C4-2B (cell line): ENCODE measurements around the gene NTN5.

Source experiments
- ZFX ChIP-seq: fragments of 450-650 bp; IDR thresholded peaks from 2 replicates; pipeline ENCODE4 v1.6.1; 2017
- TF ChIP-seq, protein P1 (sequence below): fragments of 450-650 bp; conservative IDR thresholded peaks from 2 replicates; pipeline ENCODE4 v1.5.1; 2017; ENCODE audit warnings: mild to moderate bottlenecking

DNA sequence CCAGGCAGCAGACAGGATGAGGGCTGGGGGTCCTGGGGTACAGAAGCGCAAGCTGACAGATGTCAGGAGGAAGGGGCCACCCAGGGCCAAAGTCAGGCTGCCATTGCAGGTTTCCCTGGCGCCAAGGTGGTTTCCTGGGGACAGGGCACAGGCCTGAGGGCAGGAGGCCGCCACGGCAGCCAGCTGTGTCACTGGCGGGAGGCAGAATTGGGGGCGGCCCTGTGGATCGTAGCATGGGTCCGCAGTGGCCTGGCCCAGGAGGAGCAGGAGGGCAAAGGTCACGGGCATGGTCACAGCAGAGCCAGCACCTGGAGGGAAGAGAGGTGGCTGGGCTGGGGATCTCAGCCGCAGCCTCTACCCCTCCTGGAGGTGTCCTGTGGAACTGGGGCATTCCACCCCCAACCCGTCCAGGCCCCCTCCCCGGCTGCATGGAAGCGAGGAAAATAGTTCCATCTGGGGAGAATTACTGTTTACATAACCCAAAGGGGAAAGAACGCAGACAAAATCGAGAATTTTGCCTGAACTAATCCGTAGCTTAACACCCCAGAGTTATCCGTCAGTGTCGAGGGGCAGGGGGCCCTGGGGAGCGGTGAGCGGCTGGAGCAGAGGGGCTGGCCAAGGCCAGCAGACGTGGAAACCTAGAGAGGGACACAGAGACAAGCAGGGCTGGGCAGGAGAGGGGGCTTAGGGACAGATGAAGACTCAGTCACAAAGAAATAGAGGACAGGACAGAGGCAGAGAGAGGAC lies 1.9 kb downstream of the NTN5 start:
- TF ChIP-seq, protein P1, sequence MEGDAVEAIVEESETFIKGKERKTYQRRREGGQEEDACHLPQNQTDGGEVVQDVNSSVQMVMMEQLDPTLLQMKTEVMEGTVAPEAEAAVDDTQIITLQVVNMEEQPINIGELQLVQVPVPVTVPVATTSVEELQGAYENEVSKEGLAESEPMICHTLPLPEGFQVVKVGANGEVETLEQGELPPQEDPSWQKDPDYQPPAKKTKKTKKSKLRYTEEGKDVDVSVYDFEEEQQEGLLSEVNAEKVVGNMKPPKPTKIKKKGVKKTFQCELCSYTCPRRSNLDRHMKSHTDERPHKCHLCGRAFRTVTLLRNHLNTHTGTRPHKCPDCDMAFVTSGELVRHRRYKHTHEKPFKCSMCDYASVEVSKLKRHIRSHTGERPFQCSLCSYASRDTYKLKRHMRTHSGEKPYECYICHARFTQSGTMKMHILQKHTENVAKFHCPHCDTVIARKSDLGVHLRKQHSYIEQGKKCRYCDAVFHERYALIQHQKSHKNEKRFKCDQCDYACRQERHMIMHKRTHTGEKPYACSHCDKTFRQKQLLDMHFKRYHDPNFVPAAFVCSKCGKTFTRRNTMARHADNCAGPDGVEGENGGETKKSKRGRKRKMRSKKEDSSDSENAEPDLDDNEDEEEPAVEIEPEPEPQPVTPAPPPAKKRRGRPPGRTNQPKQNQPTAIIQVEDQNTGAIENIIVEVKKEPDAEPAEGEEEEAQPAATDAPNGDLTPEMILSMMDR = no peak
- TF ChIP-seq ZFX = no peak
